ENCODE results near the gene CBLN3.

Gene CBLN3

DNA sequence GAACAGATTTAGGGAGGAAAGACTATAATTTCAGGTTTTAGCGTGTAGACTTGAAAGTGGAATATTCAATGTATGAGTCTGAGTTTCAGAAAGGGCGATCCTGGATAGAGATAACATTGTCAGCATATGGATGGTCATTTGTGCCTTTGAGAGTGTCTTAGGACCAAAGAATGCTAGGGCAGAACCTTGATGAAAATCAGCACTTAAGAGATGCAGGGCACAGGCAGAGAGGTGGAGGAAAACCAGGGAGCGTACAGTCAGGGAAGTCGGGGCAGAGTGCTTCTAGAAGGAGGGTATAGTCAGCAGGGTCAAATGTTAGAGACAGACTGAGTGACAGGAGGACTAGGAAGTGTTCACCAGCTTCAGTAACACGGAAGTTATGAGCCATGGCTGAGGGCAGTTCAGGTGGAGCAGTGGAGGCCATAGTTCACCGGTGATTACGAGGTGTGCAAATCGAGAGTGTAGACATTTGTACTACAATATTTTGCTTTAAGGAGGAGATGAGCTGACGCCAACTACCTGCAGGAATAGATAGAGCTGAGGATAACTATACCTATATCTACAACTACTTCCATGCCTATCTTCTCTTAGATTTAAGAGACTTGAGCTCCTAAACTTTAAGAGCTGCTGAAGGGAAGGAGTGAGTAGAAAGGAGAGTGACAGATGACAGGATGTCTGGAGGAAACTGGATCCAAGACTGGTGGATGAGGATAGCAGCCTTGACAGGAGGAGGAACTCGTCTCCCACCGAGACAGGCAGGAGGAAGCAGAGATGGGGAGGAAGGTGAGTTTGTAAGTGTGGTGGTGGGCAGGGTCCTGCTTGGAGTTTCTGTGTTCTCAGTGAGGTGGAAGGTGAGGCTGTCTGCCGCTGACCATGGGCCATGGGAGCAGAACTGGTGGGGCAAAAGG is 6.5 kb downstream of the CBLN3 start:
- DNase-seq: no peak

DNA sequence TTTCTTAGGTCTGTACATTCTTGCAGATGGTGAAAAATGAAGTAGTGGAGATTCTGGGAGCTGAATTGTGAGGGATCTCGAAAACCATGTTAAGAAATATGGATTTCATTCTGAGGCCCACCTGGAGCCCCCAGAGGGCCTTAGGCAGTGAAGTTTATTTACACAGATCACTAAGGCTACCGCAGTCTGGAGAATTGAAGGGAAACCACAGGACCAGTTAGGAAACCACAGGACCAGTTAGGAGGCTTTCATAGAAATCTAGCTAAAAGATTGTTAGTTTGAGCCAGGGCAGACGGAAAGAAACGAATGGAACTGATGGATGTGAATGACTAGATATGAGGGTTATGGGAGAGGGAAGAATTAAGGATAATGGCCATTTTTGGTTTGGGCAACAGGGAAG is 7.2 kb downstream of the CBLN3 start:
- no peak for DNase-seq

DNA sequence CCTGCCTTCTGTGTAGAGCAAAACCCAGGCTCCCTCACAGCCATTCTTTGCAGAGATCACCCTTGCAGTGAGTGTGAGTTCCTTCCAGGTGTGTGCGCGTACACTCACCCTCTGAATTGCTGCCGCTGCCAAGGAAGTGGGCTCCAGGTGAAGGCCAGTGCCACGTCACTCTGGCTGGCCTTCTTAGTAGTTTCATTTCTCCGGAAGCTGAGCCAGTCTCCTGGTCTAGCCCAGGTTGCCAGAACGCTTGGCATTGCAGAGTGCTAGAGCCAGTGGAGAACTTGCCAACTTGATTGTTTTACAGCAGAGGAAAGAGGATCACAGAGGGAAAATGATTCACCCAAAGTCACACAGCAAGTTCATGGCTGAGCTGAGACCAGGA is 11.0 kb downstream of the CBLN3 start:
- no peak for DNase-seq

DNA sequence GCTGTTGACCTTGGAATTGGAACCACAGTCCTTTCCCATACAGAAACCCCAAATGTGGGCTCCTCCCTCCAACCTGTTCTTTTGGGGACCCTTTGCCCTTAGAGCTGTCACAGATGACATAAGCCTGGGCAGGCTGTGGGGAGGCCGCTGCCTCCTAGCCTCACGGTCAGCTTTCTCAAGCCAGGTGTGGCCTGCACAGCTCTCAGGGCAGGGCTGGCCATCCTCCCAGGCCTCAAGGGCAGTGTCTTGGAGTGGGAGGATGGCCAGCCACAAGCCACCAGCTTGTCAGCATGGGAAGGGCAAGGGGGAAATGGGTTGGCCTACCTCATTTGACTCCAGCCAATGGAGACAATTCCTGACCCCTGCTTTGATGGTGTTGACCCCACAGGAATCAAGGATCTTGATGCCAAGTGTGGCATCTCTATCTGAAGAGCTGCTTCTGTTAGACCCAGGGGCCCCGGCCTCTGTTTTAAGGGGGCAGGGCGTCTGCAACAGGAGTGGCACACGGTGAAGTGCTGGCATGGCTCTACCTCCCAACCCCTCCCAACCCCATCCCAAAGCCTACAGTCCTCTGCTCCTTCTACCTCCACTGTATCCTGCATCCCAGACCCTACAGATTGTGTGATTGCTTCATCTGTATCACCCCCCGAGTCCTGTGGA is 11.5 kb downstream of the CBLN3 start:
- no peak for DNase-seq

DNA sequence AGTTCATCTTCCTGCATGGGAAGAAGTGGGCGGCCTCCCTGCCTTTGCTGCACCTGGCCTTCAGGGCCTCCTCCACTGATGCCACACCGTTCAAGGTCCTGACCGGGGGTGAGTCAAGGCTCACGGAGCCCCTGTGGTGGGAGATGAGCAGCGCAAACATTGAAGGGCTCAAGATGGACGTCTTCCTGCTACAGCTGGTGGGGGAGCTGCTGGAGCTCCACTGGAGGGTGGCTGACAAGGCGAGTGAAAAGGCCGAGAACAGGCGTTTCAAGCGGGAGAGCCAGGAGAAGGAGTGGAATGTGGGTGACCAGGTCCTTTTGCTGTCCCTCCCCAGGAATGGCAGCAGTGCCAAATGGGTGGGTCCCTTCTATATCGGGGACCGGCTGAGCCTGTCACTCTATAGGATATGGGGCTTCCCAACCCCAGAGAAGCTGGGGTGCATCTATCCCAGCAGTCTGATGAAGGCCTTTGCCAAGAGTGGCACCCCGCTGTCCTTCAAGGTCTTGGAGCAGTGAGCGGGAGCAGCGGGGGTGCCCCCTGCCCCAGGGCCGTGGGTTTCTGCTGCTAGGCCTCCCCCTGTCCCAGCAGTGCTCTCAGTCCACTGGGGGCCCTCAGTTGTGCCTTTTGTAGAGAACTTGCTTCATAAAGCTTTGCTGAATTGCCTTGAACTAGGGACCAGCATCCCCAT is 12.4 kb downstream of the CBLN3 start:
- no peak for DNase-seq

DNA sequence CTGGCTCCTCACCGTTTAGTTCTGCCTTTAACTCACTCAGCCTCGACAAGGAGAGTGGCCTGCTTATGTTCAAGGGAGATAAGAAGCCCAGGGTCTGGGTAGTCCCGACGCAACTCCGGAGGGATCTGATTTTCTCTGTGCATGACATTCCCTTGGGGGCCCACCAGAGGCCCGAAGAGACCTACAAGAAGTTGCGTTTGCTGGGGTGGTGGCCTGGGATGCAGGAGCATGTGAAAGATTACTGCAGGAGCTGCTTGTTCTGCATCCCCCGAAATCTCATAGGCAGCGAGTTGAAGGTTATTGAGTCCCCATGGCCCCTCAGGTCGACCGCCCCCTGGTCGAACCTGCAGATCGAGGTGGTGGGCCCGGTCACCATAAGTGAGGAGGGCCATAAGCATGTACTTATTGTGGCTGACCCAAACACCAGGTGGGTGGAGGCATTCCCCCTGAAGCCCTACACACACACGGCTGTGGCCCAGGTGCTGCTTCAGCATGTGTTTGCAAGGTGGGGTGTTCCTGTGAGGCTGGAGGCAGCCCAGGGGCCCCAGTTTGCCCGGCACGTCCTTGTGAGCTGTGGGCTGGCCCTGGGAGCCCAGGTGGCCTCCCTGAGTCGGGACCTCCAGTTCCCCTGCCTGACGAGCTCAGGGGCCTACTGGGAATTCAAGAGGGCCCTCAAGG is 13.1 kb downstream of the CBLN3 start:
- DNase-seq: no peak

DNA sequence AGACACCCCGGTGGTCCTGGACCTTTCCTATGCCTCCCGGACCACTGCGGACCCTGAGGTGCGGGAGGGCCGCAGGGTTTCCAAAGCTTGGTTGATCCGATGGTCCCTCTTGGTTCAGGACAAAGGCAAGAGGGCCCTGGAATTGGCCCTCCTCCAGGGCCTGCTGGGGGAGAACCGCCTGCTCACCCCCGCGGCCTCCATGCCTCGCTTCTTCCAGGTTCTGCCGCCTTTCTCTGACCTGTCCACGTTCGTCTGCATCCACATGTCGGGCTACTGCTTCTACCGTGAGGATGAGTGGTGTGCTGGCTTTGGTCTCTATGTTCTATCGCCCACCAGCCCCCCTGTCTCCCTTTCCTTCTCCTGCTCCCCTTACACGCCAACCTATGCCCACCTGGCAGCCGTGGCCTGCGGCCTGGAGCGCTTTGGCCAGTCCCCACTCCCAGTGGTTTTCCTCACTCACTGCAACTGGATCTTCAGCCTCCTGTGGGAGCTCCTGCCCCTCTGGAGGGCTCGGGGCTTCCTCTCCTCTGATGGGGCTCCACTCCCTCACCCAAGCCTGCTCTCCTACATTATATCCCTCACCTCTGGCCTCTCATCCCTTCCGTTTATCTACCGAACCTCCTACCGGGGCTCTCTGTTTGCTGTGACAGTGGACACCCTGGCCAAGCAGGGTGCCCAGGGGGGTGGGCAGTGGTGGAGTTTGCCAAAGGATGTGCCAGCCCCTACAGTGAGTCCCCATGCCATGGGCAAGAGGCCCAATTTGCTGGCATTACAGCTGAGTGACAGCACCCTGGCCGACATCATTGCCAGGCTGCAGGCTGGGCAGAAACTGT is 13.8 kb downstream of the CBLN3 start:
- DNase-seq: no peak

DNA sequence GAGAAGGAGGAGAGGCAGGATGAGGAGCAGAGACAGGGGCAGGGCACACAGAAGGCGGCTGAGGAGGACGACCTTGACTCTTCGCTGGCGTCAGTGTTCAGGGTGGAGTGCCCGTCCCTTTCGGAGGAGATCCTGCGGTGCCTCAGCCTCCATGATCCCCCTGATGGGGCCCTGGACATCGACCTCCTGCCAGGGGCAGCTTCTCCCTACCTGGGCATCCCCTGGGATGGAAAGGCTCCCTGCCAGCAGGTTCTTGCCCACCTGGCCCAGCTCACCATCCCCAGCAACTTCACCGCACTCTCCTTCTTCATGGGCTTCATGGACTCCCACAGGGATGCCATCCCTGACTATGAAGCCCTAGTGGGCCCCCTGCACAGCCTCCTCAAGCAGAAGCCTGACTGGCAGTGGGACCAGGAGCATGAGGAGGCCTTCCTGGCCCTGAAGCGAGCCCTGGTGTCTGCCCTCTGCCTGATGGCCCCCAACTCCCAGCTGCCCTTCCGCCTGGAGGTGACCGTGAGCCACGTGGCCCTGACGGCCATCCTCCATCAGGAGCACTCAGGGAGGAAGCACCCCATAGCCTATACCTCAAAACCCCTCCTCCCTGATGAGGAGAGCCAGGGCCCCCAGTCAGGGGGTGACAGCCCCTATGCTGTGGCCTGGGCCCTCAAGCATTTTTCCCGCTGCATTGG is 14.6 kb downstream of the CBLN3 start:
- no peak for DNase-seq

DNA sequence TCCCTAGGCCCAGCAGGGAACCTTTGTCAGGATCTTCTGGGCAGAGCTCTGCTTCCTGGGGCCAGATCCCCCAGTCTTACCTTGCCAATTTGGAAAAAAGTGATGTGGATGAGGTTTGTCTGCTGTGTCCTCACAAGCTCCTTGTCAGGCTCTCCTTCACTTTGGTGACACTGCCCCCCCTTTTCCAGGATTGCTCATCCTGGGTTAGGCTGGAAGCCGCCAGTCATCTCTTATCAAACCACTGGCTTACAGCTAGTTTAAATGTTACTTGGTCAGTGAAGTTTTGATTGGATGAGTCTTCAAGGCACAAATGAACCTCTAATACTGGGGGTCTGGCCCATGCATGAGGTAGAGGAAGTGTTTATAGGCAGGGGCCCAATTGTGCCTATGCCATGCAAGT is 15.4 kb downstream of the CBLN3 start:
- DNase-seq: no peak

DNA sequence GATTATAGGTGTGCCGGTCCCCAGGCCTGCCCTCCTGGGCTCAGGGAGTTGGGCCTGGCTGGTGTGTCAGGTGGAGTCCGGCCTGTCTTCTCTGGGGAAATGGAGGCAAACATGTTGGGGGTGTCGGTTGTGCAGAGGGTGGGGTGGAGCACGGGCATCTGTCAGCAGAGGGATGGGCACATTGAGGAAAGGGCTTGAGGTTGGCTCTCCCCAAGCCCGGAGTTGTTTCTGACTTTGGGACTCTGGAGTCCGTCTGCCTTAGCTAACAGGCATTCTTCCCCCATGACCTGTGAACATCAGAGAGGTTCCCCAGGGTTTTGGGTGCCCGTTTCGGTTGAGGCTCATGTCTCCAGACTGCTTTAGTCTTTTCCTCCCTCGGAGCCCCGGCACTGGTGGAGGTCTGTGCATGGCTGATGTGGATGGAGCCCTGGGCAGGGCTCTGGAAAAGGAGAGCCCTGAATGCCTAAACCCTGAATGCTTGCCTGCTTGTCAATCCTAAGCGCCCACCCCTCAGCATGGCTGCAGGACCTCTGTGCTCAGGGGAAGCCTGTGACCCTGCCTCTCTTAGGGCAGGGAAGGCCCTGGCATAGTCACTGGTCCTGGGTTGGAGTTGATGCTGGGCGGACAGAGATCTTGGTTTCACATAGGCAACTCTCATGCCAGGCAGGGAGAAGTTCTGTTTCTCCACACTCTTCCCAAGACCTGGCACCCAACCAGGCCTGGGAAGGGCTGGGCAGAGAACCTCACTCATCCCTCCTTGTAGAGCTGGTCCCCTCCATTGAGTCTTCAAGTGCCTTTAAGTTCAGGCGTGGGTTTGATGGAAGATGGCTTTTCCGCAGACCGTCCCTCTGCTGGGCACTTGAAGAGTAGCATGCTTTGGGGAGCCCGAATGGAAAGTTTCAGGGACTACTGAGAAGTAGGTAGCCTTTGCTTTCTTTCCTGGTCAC is 17.8 kb downstream of the CBLN3 start:
- no peak for DNase-seq

DNA sequence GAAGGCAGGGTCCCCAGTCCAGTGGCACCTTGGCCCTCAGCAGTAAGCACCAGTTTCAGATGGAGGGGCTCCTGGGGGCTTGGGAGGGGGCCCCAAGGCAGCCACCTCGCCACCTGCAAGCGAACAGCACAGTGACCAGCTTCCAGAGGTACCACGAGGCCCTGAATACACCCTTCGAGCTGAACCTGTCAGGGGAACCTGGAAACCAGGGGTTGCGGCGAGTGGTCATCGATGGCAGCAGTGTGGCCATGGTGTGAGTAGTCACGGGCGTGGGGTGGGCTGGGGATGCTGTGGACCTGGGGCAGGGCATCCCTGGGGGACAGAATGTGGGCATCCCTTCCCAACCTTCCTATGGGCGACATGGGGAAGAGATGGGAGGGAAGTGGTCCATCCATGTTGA is 19.5 kb downstream of the CBLN3 start:
- no peak for DNase-seq

DNA sequence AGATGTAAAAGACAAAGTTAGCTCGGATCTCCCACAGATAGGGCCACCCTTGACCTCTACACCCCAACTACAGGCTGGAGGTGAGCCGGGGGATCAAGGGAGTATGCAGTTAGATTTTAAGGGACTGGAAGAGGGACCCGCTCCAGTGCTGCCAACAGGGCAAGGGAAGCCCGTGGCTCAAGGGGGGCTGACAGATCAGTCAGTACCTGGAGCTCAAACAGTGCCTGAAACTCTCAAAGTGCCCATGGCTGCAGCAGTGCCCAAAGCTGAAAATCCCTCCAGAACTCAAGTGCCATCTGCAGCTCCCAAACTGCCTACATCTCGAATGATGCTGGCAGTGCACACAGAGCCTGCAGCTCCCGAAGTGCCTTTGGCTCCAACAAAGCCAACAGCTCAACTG is 20.3 kb downstream of the CBLN3 start:
- DNase-seq: no peak

DNA sequence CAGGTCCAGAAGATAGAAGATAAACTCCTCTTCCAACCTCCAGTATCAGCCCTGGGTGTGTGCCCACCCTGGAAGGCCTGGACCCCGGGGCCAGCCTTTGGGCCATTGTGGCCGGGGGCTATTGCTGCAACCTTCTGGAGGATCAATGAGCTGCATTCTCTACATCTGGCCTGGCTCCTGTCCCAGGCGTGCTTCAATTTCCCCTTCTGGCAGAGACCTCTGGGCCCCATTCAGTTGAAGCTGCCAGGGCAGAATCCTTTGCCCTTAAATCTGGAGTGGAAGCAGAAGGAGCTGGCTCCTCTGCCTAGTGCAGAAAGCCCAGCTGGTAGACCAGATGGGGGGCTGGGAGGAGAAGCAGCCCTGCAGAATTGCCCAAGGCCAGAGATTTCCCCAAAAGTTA is 20.7 kb downstream of the CBLN3 start:
- no peak for DNase-seq

DNA sequence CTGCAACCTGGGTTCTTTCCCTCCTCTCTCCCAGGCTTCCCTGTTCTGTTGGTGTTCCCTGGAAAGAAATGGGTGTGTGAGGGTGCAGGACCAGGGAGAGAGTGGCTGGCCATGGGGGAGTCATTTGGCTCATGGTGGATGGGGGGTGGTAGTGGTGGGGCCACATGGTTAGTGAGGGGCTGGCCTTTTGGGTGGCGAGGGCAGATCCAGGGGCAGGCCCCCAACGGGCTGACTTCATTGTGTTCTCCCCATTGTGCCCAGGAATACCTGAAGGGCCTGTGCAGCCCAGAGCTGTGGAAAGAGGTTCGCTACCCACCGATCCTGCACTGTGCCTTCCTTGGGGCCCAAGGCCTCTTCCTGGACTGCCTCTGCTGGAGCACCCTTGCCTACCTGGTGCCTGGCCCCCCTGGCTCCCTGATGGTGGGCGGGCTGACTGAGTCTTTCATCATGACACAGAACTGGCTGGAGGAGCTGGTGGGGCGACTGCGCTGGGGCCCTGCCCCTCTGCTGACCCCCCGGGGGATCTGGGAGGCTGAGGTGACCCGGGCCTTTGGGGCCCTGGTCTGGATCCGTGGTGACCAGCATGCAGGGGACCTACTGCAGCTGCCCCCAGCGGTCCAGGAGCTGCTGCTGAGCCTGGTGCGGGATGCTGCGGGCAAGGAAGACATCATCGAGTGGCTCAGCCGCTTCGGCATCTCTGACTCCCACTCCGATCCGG is 21.7 kb downstream of the CBLN3 start:
- no peak for DNase-seq

DNA sequence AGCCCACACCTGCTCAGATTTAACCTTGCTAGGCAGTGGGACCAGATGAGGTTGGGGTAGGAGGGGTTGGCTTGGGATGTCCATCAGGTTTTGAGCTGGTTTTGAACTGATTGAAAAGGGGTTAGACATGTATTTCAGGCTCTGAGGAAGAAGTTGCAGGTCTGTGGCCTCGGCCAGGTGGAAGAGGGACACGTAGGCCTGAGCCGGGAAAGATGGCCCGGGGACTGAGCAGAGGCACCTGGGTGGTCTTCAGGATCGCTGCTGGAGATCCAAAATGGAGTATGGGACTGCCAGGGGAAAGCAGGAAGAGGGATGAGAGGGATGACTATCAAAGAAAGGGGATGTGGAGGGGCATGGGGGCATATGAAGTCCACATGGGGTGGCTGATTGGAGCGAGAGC is 23.1 kb downstream of the CBLN3 start:
- DNase-seq: no peak

DNA sequence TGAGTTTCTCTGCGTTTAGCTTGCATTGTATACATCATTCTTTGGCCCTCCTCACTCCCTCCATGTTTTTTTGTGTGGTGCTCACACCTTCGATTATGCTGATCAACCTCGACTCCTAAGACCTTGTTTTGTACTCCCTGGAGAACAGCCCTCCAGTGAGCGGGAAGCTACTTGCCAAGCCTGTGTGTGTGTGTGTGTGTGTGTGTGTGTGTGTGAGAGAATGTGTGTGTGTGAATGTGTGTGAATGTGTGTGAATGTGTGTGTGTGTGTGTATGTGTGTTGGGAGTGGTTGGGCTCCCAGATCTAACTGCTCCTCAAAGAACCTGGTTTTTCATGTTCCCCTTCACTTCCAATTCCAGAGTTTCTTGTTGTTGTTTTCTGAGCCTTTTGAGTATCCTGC is 24.7 kb downstream of the CBLN3 start:
- no peak for DNase-seq

DNA sequence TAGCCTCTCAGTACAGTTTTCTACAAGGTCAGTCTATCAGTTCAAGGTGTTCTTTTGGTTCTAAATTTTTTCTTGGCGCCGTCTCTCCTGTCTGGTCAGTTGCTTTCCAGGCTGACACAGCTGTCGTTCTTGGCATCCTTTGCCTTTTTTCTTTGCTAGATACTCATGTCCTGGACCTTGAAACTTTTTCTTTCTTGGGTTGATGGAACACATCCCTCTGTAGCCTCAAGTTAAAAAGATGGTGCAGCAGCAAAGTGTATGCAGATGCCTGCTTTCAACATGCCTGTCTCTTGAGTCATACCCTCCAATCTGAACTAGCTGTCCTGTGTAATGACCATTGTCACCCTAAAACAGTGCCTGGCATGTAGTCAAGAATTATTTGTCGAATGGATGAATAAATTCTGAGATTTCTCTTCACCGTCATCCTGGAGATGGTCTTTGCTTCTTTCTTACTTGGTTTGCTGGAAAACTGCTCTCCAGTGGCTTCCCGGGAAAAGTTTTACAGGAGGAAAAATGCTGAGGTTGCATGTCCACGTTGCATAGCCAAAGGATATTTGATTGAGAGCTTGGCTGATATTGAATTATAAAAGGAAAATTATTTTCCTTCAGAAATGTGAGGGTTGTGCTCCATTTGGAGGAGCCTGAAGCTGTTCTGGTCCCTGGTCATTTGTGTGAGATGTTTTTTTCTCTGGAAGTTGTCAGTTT is 26.0 kb downstream of the CBLN3 start:
- no peak for DNase-seq

DNA sequence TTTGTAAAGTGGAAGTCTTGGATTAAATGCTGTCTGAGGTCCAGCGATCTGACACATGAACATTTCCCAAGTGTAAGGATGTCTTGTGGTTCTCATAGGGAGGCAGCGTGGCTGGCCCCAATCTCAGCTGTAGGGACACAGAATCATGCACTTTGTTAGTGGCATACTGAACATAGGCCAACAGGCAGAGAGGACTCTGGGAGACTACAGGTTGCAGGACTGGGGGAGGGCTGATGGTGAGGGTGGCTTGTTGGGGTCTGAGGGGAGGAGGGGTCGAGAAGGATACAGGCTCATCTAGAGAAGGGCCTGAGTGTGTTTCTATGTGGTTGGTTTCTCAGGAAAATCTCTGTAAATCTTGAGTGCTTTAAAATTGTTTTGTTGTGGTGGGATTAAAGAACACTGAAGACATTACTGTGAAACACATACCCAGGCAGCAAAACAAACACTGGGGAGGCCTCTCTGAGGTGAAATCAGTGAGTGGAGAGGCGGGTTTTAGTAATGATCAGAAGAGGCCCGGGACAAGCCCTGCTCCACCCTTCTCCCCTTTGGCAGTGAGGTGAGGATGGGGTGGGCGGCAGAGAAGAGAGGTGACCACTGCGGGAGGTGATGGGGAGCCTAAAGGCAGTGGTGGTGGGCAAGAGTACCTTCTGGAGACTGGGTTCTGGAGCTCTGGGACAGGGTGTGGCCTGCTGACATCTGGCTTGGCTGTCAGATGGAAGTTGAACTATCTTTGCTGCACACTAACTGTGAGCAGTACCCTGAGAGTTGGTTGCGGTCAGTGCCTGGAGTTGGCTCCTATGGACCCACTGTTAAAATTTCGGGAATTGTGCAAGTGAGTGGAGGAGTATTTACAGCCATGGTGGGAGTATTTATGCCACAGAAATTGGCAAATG is 27.4 kb downstream of the CBLN3 start:
- DNase-seq: no peak
